Skin of body (tissue), 2 donors: ENCODE measurements around the gene RTTN. TPM values are rescaled to one million over a fixed set of nuclear protein-coding genes. Genes with fewer than 3 reads are reported as not detected.
"Not testable (repeated sequence)": the region's sequence is repeated elsewhere in the genome, so short reads cannot be mapped to it uniquely, and the experiment has no call there.

Experiments used
- DNase-seq: peaks from one replicate; lab custom pipeline; 2025; lab: John Stamatoyannopoulos, UW
- total RNA-seq: library from RNA; depleted of rRNA; stranded (reverse); fragments of >200 nt; gene quantifications from one replicate; pipeline ENCODE4 v1.2.3, GENCODE V29; 2014

RTTN gene
- 27.1 TPM for total RNA-seq

- DNase-seq: peak; percentile 99
Observed at GRCh38 chr18:70205421-70206397, at the start of gene RTTN. Gene RTTN, minus strand, starts transcription at chr18:70205687. Its CDS starts 29 bp downstream, at chr18:70205658.

- DNase-seq: no peak
Observed at GRCh38 chr18:70250781-70251180, 45.3 kb upstream of the RTTN start.

- DNase-seq: not testable (repeated sequence)
Observed at GRCh38 chr18:70249861-70250260, 44.4 kb upstream of the RTTN start.

GRCh38 chr18:70249118-70249517, 43.6 kb upstream of the RTTN start:
- no peak for DNase-seq

- DNase-seq: no peak
Observed at GRCh38 chr18:70246061-70246466, 40.6 kb upstream of the RTTN start.

GRCh38 chr18:70243131-70243929, 37.8 kb upstream of the RTTN start:
- no peak for DNase-seq

GRCh38 chr18:70236921-70237320, 31.4 kb upstream of the RTTN start:
- not testable (repeated sequence) for DNase-seq

GRCh38 chr18:70235478-70235877, 30.0 kb upstream of the RTTN start:
- DNase-seq: no peak

- DNase-seq: no peak
Observed at GRCh38 chr18:70234667-70235459, 29.4 kb upstream of the RTTN start.

GRCh38 chr18:70233974-70234373, 28.5 kb upstream of the RTTN start:
- peak; percentile 30 for DNase-seq

- DNase-seq: no peak
Observed at GRCh38 chr18:70232261-70232660, 26.8 kb upstream of the RTTN start.

- no peak for DNase-seq
Observed at GRCh38 chr18:70229639-70230038, 24.2 kb upstream of the RTTN start.

- DNase-seq: no peak
Observed at GRCh38 chr18:70228536-70228935, 23.0 kb upstream of the RTTN start.

GRCh38 chr18:70227438-70227837, 22.0 kb upstream of the RTTN start:
- DNase-seq: no peak

- DNase-seq: no peak
Observed at GRCh38 chr18:70221915-70222278, 16.4 kb upstream of the RTTN start.

GRCh38 chr18:70221156-70221914, 15.8 kb upstream of the RTTN start:
- DNase-seq: no peak

GRCh38 chr18:70220628-70221027, 15.1 kb upstream of the RTTN start:
- DNase-seq: no peak

- DNase-seq: no peak
Observed at GRCh38 chr18:70219688-70220087, 14.2 kb upstream of the RTTN start.

- no peak for DNase-seq
Observed at GRCh38 chr18:70216788-70217187, 11.3 kb upstream of the RTTN start.

- no peak for DNase-seq
Observed at GRCh38 chr18:70207181-70207580, 1.7 kb upstream of the RTTN start.

GRCh38 chr18:70200286-70200685, 5.2 kb downstream of the RTTN start:
- no peak for DNase-seq
